GM12875 (cell line): Measurements from ENCODE around the gene AMT.
A peak's percentile ranks its signal among the peaks of the same experiment; 100 is the strongest.

ENCODE experiments used
- H3K4me3 ChIP-seq: one replicate; pipeline ENCODE4 v1.5.1; 2011; ENCODE audit warnings: low read depth, low read length, control low read depth
- CTCF ChIP-seq: IDR thresholded peaks from 2 replicates; pipeline ENCODE4 v1.5.1; 2011; ENCODE audit warnings: low read depth, mild to moderate bottlenecking, control low read depth, inconsistent platforms, low read length, moderate library complexity, borderline replicate concordance; ENCODE audit not compliant: insufficient read depth

AMT gene

GRCh38 chr3:49422379-49423248 is at the start of gene AMT:
Gene AMT (minus strand): TSS chr3:49422473. CDS start chr3:49422450, 23 bp downstream.
- no peak for TF ChIP-seq CTCF
- no peak within 1 kb of the TSS for H3K4me3 ChIP-seq

- TF ChIP-seq CTCF, result 0 out of 2 replicates have a peak, but pooled peaks have one; percentile 5
- peak overlapping the region; percentile 77 for H3K4me3 ChIP-seq
Observed at GRCh38 chr3:49470714-49471420, 48.6 kb upstream of the AMT start.

- peak within 1 kb of the TSS; percentile 77 for H3K4me3 ChIP-seq
- TF ChIP-seq CTCF, result no peak
Observed at GRCh38 chr3:49469936-49470713, 47.9 kb upstream of the AMT start, which contains the start of gene DAG1. Gene DAG1 (plus strand): TSS chr3:49470267. CDS start chr3:49510535, 40,268 bp downstream.

GRCh38 chr3:49469037-49469935 is 47.0 kb upstream of the AMT start:
- no peak for TF ChIP-seq CTCF
- peak overlapping the region; percentile 70 for H3K4me3 ChIP-seq

- no peak overlapping the region for H3K4me3 ChIP-seq
- TF ChIP-seq CTCF, result no peak
Observed at GRCh38 chr3:49466085-49466484, 43.8 kb upstream of the AMT start.
